Activated T-cell treated with anti-CD3 and anti-CD28 coated beads for 48 hours (primary cell): ENCODE measurements around the gene LAX1.

Source experiments
- DNase-seq: peaks from one replicate; pipeline ENCODE4 v3.0.0-alpha.2; 2020; ENCODE audit warnings: low read depth

The LAX1 gene

GRCh38 chr1:203813581-203814341 lies 48.8 kb downstream of the LAX1 start:
- no peak for DNase-seq

DNA sequence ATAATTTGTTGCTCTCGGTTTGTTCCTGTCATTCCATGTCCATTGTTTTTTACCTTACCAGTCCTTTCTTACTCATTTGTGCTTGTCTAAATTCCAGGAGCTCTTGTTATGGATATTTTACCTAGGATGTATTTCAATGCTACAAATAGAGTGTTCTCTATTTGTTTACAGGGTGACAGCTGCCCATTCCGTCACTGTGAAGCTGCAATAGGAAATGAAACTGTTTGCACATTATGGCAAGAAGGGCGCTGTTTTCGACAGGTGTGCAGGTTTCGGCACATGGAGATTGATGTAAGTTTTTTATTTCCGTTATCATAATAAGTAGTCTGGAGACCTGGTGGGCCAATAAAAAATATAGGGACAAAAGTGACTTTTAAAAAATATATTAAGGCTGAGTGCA lies 53.4 kb downstream of the LAX1 start:
- no peak for DNase-seq

GRCh38 chr1:203823306-203823705 lies 58.3 kb downstream of the LAX1 start:
- no peak for DNase-seq
